HEK293 (cell line): ENCODE results near the gene ATAD2B.

Source experiments
- CTCF ChIP-seq: fragments of 450-650 bp; formaldehyde crosslinking; IDR thresholded peaks from 2 replicates; pipeline ENCODE4 v1.5.1; 2016; ENCODE audit warnings: missing biosample characterization, missing genetic modification characterization
- OSR2 ChIP-seq: fragments of 450-650 bp; formaldehyde crosslinking; IDR thresholded peaks from 2 replicates; pipeline ENCODE4 v1.5.1; 2016; ENCODE audit warnings: missing biosample characterization, missing genetic modification characterization
- ZNF624 ChIP-seq: fragments of 450-650 bp; formaldehyde crosslinking; IDR thresholded peaks from 2 replicates; pipeline ENCODE4 v1.5.1; 2017; ENCODE audit warnings: missing biosample characterization, missing genetic modification characterization
- ZNF707 ChIP-seq: fragments of 450-650 bp; formaldehyde crosslinking; IDR thresholded peaks from 2 replicates; pipeline ENCODE4 v1.5.1; 2016; ENCODE audit warnings: missing biosample characterization, missing genetic modification characterization
- TF ChIP-seq, protein P1 (sequence below): sonication (generic); formaldehyde crosslinking; IDR thresholded peaks from 2 replicates; pipeline ENCODE4 v1.8.1; 2022; ENCODE audit warnings: mild to moderate bottlenecking, moderate library complexity, missing genetic modification reagents

- TF ChIP-seq, protein P1, sequence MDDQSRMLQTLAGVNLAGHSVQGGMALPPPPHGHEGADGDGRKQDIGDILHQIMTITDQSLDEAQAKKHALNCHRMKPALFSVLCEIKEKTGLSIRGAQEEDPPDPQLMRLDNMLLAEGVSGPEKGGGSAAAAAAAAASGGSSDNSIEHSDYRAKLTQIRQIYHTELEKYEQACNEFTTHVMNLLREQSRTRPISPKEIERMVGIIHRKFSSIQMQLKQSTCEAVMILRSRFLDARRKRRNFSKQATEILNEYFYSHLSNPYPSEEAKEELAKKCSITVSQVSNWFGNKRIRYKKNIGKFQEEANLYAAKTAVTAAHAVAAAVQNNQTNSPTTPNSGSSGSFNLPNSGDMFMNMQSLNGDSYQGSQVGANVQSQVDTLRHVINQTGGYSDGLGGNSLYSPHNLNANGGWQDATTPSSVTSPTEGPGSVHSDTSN (CRISPR knock-in tag) = no peak
- TF ChIP-seq CTCF (tag by site-specific recombination) (no peak), OSR2 (no peak), ZNF624 (no peak), ZNF707 (no peak)
These were observed 20.4 kb upstream of the ATAD2B start for GRCh38 chr2:23947350-23947749.
